ENCODE results near the gene NCOA7.
"Not testable (repeated sequence)": the region's sequence is repeated elsewhere in the genome, so short reads cannot be mapped to it uniquely, and the experiment has no call there.

Gene NCOA7

DNA sequence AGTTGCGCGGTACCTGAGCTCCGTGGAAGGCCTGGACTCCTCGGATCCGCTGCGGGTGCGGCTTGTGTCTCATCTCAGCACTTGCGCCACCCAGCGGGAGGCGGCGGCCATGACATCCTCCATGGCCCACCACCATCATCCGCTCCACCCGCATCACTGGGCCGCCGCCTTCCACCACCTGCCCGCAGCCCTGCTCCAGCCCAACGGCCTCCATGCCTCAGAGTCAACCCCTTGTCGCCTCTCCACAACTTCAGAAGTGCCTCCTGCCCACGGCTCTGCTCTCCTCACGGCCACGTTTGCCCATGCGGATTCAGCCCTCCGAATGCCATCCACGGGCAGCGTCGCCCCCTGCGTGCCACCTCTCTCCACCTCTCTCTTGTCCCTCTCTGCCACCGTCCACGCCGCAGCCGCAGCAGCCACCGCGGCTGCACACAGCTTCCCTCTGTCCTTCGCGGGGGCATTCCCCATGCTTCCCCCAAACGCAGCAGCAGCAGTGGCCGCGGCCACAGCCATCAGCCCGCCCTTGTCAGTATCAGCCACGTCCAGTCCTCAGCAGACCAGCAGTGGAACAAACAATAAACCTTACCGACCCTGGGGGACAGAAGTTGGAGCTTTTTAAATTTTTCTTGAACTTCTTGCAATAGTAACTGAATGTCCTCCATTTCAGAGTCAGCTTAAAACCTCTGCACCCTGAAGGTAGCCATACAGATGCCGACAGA, 31.4 kb upstream of the NCOA7 start:
- DNase-seq: no peak

DNA sequence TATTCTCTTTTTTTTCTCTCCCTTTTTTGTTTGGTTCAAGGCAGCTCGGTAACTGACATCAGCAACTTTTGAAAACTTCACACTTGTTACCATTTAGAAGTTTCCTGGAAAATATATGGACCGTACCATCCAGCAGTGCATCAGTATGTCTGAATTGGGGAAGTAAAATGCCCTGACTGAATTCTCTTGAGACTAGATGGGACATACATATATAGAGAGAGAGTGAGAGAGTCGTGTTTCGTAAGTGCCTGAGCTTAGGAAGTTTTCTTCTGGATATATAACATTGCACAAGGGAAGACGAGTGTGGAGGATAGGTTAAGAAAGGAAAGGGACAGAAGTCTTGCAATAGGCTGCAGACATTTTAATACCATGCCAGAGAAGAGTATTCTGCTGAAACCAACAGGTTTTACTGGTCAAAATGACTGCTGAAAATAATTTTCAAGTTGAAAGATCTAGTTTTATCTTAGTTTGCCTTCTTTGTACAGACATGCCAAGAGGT, 30.8 kb upstream of the NCOA7 start:
- DNase-seq: no peak

DNA sequence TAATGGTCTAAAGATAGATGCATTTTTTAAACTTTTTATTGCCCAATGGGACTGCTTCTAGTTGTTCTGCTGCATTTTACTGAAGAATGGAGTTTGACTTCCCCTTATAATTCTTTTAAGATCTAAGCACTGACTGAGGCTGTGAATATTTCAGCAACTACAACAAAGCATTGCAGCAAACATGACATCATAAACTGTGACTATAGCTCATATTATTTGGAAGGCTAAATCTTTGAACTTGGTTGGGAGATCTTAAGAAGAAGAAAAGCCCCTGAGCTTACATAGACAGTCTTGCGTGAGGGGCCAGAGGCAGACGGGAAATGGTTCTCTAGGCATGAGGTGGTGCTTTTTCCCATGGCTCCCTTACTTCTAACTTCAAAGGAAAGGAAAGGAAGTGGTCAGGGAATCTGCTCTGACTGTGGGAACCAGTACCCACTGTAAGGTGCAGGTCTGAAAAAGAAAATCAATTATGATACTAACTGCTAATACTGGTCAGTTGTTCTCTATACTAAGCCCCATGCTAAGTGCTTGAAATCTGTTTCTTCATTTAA, 26.6 kb upstream of the NCOA7 start:
- no peak for DNase-seq

DNA sequence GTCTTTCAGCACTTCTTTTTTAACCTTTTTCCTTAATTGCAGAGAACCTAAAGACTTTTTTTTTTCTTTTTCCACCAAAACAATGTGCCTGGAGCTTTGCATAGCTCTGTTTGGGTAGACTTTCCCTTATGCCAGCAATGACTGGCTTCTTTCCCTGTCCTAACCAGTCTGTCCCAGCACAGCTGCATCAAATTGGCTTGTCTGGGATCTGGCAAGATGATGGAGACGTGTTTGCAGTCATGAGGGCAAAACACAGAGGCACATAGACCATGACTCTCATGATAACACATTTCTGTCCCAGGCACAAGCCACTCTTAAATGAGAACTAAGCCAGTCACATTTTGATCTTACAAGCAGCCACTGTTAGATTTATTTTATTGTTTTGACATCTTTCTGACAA, 24.8 kb upstream of the NCOA7 start:
- no peak for DNase-seq

DNA sequence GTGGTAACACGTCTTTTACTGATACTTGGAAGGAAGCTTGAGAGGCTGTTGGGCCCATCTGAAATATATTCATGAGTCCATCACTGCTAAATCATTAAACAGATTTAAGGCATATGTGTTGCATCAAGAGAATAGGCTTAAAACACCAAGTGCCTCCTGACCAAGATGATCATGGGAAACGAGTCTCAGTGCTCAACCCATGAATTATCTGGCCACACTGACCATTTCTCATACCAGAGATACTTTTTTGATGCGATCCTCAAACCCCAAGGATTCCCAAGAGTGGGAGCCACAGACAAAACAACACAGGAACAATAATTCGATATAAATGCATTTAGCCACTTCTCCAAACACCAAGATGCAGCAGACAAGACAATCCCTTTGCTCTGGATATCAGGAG, 24.1 kb upstream of the NCOA7 start:
- DNase-seq: no peak

DNA sequence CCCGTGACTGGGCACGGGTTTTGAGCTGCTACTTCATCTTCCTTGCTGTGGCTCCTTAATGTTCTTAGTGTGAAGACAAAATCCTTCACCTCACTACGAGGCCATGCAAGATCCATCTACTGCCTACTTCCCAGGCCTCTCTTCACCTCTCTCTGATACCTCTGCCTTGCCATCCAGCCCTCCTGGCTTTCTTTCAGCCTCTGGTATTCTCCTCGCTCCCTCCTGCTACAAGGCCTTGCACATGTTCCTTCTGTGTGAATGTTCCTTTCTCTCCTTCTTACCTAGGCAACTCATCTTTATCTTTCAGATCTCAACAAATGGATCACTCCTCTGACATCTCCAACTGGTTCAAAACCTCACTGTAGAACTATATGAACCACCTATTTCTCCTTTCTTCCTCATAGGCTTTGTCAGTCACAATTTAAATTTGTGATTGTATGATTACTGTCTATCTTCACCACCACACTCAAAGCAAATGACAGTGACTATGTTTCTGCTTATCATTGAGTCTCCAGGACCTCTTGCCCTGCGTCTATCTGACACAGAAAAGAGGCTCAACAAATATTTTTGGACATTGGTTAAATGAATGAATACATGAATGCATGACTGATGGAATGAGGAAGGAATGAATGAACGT, 21.5 kb upstream of the NCOA7 start:
- no peak for DNase-seq

DNA sequence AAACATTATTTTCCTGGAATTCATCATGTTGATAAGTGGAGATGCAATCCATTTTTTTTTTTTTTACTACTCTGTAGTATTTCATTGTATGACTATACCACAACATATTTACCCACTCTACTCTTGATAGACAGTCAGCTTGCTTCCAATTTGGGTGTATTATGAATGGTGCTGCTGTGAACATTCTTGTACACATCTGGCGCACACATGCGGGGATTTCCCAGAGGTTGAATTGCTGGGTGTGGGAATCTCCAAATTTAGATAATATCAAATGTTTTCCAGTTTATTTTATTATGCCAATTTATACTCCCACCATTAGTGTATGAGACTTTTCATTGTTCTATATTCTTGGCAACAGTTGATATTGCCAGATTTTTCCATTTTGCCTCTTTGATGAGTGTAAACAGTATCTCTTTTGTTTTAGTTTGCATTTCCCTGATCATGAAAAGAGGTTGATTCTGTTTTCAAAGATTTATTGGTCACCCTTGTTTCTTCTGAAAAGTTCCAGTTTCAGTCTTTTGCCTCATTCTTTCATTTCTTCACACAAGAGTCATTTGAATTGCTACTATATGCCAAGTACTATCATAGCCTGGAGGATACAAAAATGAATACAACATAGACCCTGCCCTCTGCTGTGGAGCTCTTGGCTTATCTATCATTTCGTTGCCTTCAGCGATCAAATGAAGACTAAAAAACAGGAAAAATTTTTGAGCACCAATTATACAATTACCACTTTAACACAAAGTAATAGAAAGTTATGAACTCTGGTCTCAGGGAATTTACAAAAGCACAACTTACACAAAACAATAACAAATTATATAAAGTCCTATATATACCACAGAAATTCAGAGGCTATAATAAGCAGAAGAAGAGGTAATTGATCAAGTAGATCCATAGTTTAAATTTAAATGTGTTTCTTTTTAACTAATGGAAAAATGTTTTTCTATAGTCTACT, 17.1 kb upstream of the NCOA7 start:
- DNase-seq: no peak

DNA sequence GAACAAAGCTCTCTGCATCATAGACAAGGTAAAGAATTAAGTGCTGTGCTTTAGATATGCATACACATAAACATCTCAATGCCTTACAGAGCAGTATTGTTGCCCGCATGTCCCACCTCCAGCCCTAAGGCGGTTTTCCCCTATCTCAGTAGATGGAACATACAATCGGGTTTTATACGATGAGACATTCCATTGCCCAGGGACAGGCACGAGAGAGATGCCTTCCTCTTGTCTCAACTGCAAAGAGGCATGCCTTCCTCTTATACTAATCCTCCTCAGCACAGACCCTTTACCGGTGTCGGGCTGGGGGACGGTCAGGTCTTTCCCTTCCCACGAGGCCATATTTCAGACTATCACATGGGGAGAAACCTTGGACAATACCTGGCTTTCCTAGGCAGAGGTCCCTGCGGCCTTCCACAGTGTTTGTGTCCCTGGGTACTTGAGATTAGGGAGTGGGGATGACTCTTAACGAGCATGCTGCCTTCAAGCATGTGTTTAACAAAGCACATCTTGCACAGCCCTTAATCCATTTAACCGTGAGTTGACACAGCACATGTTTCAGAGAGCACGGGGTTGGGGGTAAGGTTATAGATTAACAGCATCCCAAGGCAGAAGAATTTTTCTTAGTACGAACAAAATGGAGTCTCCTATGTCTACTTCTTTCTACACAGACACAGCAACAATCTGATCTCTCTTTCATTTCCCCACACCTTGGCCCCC, 14.5 kb upstream of the NCOA7 start:
- DNase-seq: not testable (repeated sequence)

DNA sequence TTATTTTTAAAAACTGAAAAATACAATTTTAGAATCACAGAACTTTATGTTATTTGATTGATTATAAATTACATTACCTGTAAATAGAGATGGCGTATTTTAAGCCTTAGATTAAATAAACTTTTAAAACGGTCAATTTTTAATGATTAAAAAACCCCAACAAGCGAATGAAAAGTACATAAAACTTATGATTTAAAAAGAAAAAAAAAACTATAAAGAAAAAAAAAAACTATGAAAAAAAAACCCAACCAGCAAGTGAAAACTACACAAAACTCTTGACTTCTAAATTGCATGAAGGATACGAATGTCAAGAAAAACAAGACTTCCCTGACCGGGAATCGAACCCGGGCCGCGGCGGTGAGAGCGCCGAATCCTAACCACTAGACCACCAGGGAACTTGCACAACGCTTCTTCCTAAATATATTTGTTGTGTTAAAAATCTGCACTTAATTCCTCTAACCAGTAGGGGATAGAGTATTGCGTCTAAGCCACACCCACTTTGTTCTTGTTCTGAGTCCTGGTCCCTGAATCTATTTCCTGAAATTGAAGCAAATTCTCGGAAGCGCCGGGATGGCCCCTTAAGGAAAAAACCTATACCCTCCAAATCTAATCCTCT, 10.7 kb upstream of the NCOA7 start:
- DNase-seq: peak; percentile 84 to 90

DNA sequence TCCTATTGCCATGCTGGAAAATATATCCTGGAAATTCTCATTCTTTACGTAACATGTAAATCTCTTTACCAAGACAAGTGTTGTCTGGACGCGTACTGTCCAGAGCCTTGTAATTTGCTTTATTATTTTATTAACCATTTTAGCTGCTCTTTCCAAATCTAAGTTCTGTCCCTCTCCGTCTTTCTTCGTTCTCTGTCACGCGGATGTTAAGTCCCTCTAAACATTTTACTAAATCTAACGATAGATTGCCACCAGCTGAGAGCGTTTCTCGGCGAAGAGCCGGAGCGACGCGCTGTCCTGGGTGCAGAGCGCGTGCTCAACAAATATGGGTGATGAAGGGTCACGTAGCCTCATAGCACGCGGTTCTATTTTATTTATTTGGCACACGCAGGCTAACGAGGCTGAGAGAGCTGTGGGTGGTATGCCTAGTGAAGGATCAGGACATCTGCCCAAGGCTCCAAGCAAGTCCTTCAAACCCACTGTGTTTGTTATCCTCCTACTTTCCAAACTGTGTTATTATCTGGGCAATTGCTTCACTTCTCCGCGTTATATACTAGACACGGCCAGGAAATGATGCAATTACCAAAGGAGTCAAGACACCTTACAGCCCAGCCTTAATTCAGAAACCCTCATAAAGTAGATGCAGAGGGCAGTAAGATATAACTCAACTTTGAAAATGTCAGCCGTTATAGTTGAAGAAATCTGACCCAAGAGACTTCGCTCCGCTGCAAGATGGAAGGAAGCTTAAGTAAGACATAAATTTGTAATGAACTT, 10.0 kb upstream of the NCOA7 start:
- peak; percentile 72 to 77 for DNase-seq

DNA sequence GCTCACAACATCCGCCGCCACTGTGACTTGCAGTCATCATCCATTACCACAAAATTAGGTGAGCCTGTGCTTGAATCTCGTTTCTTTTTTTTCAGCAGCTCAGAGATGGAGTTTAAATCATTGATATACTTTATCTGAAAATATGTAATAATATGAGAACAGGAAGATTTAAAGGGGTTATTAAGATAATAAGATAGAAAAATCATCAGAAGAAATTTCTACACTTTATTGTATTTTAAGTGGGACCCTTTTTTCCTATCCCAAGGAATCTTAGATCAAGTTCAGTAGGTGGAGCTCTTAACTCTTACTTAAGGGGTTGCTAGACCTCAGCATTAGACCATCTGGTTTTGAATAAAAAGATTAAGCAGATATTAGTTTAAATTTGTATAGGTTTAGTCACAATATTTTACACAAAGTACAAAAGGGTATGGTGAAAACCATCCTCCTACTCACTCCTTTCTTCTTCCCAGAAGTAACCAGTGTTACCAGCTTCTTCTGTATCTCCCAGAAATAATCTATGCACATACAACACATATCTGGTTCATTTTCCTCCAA, 9.4 kb upstream of the NCOA7 start:
- DNase-seq: peak in 1 of 2 experiments; percentile 37

DNA sequence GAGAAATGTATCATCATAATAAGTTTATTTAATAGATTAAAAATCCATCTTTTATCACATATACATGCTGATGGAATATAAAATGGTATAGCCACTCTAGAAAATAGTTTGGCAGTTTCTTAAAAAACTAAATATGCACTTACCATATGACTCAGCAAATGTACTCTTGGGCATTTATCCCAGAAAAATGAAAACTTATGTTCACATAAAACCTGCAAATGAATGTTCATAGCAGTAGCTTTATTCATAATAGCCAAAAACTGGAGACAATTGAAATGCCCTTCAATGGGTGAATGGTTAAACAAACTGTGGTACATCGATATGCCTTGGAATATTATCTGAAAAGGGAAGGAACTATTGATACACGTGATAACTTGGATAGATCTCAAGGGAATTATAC, 6.4 kb upstream of the NCOA7 start:
- no peak for DNase-seq

DNA sequence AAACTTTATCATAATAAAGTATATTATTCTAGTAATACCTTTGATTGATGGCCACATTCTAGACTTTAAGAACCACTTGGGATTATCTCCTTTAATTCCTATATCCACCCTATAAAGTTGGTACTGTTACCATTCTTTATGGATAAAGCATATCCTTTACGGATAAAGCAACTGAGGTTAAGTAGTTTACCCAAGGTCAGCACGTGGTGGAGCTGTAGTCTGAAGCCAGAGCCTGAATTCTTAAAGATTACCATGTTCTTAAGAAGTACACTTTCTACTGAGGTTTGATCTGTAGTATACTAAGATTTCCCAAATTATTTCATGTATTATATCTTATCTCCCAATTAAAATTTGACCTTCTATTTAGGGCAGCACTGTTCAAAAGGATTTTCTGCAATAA, 3.0 kb upstream of the NCOA7 start:
- DNase-seq: no peak

DNA sequence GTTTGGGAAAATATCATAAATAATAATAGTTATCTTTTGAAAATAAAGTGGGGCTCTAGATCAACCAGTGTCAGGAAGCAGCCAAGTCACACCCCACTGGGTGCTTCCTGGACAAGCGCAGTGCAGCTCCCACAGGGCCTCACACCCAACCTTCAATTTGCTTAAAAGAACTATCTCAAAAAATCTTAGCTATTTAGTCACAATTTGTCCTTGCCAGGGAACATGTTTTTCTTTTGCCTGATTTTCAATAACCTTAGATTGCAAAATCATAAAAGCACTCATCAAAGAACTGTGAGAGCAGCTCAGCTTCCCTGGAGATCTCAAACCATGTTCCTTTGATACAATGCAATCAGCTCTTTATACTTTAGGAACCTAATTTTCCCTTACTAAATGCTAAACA, 1.6 kb upstream of the NCOA7 start:
- DNase-seq: no peak

DNA sequence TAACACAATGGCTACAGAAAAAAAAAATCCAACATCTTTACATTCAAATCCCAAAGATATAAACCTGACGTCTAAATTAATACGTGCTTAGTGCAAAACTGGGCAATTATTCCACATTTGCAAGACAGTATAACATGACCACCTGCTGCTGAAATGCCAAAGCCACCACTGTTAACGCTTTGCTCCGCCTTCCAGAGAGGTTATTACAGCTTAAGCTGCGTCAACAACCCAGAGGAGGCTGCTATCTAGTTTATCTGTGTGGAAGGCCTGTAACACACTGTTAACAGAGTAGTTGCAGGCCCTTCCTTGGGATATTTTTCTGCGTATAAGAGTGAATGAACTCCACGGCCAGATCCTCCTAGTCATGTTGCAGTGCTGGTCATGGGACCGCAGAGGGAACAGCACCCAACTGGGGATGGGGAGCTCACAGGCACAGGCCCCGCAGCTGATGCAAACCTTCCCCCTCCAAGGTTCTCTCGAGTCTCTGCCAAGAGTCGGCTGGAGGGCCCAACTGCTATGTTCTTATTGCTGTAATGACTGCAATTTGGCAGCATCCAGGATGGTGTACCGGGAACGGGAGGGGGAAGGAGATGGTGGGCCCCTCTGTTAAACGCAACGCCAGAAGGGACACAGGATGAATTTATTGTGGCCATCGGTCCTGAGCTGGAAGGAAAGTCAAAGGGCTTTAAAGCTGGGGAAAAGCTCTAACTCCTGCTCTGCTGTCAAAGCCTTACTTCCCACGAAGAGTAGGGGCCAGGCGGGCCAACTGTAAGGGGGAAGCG, 993 bp upstream of the NCOA7 start:
- DNase-seq: peak; percentile 46 to 67

DNA sequence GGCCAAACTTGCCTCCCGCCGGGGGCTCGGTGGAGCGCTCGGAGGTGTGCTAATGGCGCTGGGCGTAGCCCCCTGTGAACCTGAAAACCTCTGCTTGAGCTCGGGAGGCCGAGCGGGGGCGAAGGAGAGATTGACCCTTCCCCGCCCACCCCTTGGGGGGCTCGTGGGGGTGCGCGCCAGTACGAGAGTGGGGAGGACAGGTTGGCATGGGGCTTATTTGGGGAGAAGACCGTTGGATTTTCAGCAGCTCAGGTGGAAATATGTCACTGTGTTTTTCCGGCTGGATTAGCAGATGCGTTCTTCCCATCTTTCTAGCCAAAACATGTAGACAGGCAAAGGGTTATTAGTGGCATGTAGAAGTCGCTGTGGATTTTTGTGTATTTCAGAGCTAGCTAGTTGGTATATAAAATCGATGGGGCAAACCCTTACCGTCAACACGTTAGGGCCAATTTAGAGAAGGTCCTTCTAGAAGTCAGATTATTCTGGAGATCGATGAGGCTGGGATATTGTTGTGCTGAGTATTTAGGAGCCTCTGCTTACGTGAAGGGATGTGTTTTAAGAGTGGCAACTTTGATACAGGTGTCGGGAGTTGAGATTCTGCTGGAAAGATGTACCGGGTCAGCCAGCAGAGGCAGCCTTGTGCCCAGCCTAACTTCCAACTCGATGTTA, 525 bp downstream of the NCOA7 start:
- peak in 1 of 2 experiments; percentile 15 for DNase-seq

DNA sequence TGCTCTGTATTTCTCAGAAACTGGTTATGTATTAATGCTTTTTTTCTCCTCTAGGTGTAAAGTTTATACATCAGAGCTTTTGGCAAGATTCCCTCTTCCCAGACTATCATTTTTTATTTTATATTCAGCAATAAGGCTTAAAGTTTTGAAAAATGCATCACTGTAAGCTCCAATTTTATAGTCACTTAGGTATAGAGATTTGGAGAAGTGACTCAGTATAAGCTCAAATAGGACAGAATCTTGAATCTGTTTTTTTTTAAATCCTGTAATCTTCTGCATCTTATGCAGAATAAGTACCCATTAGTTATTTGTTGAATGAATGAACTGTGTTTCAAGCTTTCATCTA, 1.0 kb downstream of the NCOA7 start:
- no peak for DNase-seq

DNA sequence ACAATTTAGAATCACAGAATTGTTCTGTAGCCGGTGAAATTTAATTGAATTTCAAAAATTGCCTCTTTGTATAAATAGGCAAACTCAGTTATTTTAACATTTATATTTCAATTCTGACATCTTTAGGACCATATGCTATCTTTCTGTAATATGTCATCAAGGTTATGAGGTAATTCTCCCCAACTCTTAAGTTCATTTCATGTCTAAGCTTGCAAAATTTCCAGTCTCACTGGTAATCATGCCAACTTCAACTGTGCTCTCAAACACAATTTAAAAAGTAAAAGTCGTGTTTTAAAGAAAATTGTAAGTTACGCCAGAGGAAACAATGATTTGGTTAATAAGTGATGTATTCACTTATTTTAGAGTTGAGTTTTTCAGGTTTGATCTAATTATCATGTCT, 1.4 kb downstream of the NCOA7 start:
- DNase-seq: no peak

DNA sequence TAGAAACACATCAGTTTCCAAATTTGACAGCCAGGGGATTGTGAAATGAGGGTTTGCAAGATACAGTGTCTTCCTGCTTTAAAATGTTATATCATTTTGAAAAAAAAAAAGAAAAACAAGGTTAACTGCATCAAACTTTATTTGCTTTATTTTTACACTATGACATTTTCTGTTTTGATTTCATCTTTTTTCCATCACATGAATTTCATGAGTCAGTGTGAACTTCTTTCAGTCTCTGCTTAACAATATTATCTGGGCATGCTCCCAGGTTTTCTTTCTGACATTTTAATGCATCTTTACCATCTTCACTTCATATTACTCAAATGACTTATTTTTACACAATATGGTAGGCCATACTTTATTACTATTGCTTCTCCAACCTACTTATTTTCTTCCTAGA, 1.9 kb downstream of the NCOA7 start:
- DNase-seq: no peak

DNA sequence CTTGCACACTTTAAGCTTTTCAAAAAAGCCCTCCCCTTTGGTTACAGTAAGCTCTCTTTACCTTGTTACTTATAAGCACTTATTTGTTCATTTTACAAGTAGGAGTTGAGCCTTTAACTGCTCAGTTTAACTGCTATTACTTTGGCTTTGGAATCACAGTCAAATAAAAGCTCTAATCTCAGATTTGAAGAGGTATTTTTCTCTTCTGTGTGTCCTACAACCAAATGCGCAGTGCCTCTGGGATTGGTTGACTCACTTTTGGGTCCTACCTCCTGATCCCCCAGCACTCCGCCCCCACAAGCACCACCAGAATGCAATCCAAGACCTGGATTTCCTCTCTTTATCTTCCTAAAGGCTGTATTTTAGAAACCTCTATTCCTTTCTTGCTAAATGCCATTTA, 2.5 kb downstream of the NCOA7 start:
- no peak for DNase-seq

Measured in NCI-H1930 (cell line).